GM12874 (cell line): ENCODE measurements around the gene THOC5.

Experiments
- TF ChIP-seq, protein P1 (sequence below): IDR thresholded peaks from 2 replicates; pipeline ENCODE4 v1.5.1; 2011; ENCODE audit warnings: low read depth, mild to moderate bottlenecking, control low read depth, low read length, moderate library complexity; ENCODE audit not compliant: insufficient read depth

THOC5 gene

DNA sequence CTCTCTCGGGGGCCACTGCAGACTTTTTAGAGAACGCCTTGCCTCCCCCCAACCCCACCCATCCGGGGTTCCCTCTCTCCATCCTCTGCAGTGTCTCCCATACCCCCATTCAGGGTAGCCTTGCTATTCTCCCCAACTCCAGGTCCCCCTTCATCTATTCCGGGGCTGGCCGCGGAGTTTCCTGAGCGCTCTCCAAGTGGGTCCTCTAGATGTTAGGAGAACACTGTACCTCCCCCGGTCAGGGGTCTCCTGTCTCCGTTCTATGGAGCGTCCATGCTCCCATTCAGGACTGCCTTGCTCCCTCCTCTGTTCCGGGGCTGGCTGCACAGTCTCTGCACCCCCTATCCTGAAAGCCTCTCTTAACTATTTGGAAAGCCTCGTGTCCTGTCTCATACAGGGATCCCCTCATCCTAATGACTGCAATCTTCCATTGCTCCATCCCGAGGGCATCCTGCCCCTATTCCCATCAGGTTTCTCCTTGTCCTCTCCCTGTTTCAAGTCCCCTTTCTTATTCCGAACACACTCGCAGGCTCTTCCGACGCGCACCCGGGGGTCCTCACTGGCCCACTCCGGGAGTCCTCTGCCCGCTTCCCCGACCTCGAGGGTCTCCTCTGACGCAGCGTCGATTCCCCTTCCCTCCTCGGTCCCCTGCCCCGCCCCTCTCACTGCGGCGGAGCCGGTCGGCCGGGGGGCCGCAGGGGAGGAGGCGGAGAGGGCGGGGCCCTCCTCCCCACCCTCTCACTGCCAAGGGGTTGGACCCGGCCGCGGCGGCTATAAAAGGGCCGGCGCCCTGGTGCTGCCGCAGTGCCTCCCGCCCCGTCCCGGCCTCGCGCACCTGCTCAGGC lies 73.9 kb downstream of the THOC5 start, which contains the start of gene NEFH:
Gene NEFH, plus strand, starts transcription at position 802 of the 845 bp plus-strand sequence. CDS start 45 bp downstream, outside the sequence.
- TF ChIP-seq, protein P1, sequence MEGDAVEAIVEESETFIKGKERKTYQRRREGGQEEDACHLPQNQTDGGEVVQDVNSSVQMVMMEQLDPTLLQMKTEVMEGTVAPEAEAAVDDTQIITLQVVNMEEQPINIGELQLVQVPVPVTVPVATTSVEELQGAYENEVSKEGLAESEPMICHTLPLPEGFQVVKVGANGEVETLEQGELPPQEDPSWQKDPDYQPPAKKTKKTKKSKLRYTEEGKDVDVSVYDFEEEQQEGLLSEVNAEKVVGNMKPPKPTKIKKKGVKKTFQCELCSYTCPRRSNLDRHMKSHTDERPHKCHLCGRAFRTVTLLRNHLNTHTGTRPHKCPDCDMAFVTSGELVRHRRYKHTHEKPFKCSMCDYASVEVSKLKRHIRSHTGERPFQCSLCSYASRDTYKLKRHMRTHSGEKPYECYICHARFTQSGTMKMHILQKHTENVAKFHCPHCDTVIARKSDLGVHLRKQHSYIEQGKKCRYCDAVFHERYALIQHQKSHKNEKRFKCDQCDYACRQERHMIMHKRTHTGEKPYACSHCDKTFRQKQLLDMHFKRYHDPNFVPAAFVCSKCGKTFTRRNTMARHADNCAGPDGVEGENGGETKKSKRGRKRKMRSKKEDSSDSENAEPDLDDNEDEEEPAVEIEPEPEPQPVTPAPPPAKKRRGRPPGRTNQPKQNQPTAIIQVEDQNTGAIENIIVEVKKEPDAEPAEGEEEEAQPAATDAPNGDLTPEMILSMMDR: no peak

DNA sequence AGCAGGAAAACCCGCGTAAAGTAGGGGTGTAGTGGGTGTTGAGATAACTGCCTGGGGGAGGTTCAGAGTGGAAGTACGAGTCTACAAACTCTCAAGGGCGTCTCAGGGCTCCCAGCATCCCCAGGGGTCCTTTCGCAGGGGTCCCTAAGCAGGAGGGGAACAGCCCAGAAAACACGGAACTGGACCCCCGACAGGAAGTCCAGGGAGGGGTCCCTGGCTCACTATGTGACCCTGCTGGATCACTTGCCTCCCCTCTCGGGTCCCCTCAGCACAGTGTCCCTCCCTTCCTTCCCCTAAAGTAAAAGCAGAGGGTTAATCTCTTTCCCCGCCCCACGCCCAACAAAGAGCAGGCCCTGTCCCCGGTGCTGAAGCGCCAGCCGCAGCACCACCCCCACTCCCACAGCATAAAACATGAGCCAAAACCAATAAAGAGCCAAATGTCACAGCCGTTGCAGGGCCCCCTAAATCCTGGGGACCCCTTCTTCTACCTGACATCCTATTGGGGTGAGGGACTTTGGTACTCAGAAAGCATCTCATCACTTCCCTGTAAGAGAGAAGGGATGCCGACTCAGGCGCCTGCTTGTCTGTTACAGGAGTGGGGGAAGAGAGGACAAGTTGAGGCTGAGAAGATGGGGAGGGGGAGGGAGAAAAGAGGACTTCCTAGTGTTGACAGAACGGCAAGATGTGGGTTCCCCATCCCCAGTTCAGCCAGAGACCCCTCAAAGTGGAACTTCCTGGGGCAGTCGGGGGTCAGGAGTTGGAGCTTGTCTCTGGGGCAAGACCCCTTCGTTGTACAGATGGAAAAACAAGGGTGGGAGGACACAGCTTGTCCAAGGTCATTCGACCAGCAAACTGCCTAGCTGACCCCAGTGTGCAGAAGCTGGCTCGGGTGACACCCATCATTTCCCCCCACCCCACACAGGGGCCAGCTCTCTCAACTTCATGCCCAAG lies 75.0 kb downstream of the THOC5 start:
- TF ChIP-seq, protein P1: no peak

DNA sequence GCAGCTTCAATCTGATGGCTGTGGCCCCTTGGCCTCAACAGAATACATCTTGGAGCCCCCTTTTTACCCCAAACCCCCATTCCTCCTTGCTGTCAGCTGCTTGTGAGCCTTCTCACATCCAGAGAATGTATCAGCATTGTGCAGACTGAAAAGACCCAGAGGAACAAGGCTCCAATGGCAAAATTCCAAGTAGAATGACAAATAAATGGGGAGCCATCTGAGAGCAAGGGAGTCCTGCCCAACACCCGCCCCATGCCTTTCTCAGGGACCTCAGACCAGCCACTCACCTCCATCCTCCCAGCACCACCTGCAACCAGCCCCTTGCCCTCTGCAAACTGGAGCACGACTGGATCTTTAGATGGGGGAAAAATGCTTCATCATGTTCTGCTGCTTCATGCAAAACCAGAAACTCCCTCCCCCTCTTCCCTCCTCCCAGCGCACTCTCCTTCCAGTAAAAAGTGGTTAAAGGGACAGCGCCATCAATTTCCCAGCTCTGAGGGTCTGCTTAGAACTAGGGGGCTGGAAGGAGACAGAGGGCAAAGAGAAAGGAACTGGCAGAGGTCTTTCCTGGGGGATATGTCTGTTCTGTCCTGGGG lies 75.7 kb downstream of the THOC5 start:
- TF ChIP-seq, protein P1: no peak

DNA sequence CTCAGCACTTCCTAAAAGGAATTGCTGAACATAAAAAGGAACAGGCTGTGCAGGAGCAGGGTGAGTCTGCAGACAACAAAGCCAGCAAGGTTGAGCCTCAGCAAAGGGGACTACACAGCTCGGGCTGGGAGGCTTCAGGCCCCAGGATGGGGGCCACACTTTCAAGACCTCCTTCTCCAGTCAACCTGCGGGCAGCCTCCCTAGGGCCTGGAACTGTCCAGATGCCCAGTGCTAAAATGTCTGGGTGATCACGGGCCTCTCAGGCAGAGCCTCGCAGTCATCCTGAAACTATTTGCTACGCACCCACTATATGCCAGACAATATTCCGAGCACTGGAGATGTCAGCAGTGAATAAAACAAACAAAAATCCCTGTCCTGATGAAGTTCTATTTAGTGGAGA lies 77.4 kb downstream of the THOC5 start:
- TF ChIP-seq, protein P1: no peak

DNA sequence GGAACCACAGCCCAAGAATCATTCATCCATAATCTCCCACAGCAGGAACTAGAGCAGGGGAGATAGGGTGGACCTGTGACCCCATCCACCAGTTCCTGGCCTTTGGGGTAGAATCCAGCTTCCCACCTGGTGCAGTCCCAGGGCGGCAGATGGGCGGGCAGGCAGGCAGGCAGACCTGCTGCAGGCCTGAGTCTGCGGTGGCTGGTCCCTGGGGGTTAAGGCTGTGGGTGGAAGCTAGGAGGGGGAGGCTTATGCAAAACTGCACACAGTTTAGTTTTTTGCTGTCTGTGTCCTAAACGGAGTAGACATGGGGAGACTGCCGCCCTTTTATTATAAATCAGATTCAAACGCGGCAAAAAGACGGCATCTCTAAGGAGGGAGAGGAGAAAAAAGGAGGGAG lies 78.0 kb downstream of the THOC5 start:
- TF ChIP-seq, protein P1: no peak

DNA sequence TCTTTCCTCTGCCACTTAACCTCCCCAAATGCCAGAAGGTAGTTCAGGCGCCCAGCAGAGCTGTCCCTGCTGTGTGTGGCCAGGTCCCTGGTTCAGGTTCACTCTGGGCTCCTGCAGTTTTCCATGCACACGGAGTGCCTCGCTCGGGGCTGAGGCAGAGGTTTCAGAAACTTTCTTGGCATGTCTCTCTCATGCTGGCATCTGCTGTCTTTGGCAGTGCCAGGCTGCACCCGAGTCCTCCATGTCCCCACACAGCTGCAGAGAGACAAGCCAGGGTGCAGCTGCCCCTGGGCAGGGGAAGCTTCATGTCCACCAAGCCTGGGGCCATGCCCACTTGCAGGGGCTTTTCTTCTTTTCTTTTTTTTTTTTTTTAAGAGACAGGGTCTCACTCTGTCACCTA lies 80.6 kb downstream of the THOC5 start:
- TF ChIP-seq, protein P1: no peak
